GM21619 (cell line): ENCODE measurements around the gene OR5W2.
"Not testable (repeated sequence)": the region's sequence is repeated elsewhere in the genome, so short reads cannot be mapped to it uniquely, and the experiment has no call there.

Experiments used
- ATAC-seq: cut with Tn5 transposase; IDR thresholded peaks from one replicate; pipeline ENCODE4 v1.9.1; 2021; ENCODE audit not compliant: unreplicated experiment

The OR5W2 gene

DNA sequence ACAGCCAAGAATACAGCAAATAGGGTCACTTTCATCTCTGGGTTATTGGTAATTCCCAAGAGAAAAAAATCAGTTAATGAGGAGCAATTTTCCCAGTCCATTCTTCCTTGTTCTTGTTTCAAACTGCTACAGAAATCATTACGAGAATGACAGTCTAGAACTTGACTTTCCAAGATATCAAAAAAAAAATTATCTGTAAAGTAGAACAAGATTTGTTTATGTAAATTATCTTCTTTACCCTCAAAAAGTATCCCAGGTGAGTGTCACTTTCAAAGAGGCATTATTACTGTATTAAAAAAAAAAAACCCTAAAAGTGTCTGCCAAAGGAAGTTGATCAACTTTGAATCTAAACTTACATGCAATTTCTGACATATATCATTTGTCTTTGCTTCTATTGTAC, at the start of gene OR5W2:
OR5W2 (minus strand) TSS at position 101 of the 400 bp plus-strand sequence; CDS start at position 101, 0 bp downstream.
- ATAC-seq = no peak

DNA sequence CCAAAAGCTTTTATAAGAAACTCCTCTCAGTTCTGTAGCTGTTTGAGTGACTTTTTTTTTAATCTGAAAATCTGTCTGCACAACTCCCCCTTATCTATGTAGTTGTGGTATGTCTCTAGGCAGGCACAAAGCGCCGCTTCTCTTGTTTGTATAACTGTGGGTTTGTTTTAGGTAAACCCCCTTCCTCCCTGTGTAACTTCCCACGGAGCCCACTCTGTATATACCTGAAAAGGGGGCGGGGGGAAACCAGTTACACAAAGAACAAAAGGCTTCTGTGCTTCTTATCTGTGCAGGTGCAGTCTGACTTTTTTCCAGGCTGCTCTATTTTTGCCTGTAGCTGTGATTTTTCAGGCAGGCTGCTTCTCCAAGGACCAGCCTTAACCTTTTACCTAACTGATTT, 42.1 kb upstream of the OR5W2 start:
- ATAC-seq = no peak

DNA sequence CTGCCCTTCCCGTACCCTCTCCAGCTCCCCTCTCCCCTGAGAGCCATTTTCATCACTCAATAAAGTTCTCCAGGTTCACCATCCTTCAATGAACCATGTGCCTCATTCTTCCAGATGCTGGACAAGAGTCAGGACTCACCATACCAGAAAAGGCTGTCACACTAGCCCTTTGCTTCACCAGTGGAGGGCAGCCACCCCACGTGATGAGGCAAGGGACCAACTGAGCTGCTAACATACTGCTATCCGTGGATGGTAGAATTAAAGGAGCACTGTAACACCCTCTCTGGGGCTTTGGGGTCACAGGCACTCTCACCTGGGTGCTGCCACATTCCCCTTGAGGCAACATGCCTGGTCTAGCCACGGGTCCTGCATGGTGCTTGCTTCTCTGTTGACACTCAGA, 34.9 kb upstream of the OR5W2 start:
- no peak for ATAC-seq

DNA sequence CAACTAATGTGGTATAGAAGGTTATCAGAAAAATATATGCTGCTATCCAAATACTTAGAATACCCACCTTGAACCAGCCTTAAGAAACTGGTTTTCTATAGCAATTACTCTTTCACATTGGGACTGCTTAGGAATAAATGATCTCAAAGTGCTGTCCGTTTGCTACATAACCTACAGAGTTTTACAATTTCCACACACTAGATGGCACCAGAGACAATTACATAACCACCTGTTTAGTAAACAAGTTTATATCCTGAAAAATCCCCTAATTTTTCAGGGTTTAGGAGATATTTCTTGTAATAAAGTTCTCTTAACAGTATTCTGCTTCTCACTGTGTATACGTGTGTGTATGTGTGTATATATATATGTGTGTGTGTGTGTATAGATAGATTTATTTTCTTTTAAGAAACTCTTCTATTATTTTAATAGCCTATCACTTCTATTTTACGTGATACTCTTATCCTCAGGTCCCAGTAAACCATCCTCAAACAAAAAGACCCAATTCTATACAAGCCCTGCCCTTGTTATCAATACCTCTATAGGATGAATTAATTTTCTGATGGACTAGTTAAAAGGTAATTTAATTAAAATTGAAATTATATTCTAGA, 28.5 kb upstream of the OR5W2 start:
- ATAC-seq = no peak

DNA sequence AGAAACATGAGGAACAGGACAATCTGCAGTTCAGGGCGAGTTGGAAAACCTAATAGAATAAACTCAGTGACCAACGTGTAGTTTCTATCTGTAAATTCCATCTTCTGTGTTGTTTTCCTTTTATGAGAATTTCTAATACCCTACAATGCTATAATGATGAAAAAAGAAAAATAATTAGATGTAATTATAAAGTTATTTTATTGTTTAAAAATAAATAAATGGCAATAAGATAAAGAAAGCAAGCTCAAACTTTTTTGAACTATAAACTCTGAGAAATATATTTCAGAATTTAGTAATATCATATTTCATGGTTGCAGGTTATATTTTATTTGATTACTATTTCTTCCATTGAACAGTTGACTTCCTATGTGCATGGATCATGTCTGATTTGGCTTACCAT, 21.9 kb upstream of the OR5W2 start, which contains the start of gene OR5I1:
OR5I1 (minus strand) TSS at position 101 of the 400 bp plus-strand sequence; CDS start at position 101, 0 bp downstream.
- ATAC-seq = no peak

DNA sequence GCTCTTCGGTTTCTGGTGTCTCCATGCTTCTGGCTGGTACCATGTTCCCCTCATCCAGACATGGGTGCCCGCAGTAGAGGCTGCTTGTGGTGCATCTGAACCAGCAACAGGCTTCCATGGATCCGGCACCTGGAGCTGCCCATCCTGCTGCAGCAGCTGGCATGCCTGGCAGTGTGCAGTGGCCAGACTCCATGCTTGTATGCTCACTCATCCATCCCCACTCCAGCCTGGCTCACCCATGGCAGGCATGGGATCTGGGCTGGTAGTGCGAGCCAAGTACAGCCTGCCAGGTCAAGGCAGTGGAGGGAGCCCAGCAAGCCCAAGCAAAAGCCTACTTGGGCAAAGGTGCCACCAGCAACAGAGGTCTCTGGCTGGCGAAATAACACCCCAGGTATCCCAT, 6.2 kb upstream of the OR5W2 start:
- no peak for ATAC-seq

DNA sequence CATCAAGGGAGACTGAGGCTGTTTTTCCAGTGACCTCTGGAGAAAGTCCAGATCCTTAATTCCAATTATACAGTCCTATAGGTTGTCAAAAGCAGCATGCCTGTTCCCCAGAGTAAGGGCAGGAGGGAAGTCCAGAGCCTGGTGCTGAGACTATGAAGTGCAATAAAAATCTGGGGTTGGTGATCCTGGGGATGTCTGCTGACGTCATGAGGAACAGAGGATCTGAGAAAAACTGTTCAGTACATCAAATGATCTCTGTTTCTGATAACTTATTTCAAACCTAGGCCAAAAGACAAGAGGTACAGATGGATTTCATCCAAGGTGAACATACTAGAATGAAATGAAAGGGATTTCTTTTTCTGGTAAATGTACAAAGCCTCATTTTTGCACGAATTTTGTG, 12.1 kb downstream of the OR5W2 start:
- ATAC-seq = no peak

DNA sequence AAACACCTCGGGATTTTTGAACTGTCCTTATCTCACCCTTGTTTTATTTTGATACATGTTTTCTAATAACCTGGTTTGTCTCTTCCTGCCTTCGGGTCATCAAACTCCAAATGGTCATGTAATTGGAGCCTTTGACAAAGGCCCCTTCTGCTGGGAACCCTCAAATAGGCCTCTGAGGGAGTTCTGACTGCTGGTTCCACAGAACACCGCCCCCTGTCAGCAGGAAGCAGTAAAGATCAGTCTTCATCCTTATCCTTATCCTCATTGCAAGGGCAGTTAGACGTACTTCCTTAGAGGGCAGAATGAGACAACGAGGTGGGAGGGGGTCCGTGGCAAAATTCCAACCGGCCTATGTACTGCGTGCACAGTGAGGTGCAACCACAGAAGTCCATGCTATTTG, 19.2 kb downstream of the OR5W2 start:
- ATAC-seq = no peak

DNA sequence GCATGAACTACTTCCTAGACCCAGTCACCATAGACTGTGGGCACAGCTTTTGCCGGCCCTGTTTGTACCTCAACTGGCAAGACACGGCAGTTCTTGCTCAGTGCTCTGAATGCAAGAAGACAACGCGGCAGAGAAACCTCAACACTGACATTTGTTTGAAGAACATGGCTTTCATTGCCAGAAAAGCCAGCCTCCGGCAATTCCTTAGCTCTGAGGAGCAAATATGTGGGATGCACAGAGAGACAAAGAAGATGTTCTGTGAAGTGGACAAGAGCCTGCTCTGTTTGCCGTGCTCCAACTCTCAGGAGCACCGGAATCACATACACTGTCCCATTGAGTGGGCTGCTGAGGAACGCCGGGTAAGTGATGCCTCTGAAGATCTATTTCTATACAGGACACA, 28.9 kb downstream of the OR5W2 start:
- not testable (repeated sequence) for ATAC-seq

DNA sequence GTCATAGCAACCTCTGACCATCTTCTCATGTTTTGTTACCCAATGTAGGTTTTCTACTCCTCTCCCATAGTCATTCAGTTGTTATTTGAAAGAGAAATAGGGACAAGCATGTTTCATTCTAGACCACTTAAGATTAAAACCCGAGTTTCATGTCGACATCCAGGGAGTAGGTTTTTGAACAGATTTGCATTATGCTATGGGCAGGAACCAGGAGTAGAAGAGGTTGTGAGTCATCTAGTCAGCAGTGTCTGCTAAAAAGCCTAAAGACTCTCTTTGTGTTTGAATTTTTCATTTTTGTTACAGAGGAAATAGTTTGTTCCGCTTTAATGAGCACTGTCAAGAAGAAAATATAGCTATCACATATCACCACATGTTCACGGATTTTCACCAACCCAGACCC, 29.4 kb downstream of the OR5W2 start:
- not testable (repeated sequence) for ATAC-seq

DNA sequence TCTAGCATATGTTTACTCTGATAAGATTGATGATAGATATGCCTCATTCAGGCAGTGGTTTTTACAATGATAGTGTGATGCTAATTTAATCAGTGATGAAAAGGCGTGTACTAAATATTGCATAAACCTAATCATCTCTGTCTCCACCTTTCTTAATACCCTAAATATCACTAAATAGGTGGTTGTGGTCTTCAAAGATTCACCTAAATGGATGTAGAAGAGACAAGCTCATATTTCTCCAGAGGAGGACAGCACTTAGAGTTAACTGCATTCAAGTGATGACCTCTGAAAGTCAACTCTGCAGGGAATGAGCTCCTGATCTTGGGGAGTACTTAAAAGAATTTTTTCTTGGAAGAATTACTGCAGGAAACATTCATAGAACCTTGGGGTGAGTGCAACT, 31.4 kb downstream of the OR5W2 start, which contains the start of gene TRIM51:
TRIM51 (plus strand) TSS at position 301 of the 400 bp plus-strand sequence. CDS start 2,132 bp downstream, outside the sequence.
- ATAC-seq = not testable (repeated sequence)

DNA sequence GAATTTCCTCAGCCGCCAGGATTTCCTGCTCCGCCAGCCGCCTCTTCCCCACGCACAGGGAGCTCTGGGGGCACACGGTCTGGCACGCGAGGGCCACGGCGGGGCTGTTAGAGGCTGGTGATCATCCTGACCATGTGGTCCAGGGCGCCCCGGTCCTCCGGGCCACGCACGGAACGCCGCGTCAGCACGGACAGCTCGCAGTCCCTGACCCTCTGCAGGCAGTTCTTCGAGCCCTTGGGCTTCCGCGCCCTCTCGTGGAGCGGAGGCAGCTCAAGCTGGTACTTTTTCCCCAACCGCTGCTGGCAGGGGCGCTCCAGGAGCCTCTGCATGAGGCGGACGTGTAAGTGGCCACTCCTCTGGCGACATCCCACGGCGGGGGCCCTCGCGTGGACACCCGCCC, 41.2 kb downstream of the OR5W2 start:
- not testable (repeated sequence) for ATAC-seq

DNA sequence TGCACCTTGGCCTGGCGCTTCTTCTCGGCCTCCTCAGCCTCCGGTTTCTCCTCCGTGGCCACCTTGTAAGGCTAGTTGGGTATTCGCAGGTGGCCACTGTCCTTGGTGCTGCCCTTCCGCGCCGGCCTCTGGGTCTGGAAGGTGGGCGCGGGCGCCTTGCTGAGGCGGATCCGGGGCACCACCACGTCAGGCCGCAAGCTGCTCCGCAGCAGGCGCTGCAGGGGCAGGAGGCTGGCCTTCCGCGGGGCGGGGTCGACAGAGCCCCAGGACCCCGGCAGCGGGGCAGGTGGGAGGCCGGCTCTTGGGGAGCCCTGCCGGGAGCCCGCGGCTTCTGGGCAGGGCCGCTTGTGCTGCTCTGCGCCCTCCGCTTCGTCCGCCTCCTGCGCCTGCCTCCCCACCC, 41.7 kb downstream of the OR5W2 start:
- not testable (repeated sequence) for ATAC-seq

DNA sequence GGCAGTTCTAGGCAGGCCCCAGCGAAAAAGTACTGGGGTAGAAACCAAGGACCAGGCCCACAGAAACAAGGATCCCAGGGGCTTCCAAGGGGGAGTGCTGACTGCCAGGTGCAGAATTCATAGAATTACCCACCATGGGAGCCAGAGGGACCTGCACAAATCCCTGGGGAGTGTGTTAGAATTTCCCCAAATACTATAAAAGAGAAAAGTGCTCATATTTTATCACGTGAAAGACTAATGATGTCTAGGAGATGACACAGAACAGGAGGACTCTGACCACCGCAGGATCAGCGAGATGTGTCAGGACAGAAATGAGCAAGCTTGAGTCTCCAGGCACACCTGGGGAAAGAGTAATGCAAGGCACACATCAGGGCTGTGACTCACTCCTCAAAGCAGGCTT, 47.0 kb downstream of the OR5W2 start:
- not testable (repeated sequence) for ATAC-seq
